Caco-2 (cell line): ENCODE data around the gene SPC25. TPM values are rescaled to one million over a fixed set of nuclear protein-coding genes. Genes with fewer than 3 reads are reported as not detected.

Experiments used
- BruUV-seq: library from RNA; stranded (reverse); fragments of 400-500 nt; replicated peaks from 2 replicates; lab custom pipeline; 2021; lab: Mats Ljungman, UMichigan
- CTCF ChIA-PET: fragments of 300-600 bp; sonication (Branson Sonifier 250); formaldehyde crosslinking; loops from one replicate; lab custom pipeline; 2022; ENCODE audit warnings: antibody characterized with exemption; lab: Charles Lee
- POLR2A ChIA-PET: fragments of 300-600 bp; sonication (Branson Sonifier 250); formaldehyde crosslinking; loops from one replicate; lab custom pipeline; 2022; ENCODE audit warnings: antibody characterized with exemption; lab: Charles Lee
- DNase-seq, 2 experiments: peaks; one replicate each; pipeline versions ENCODE4 v3.0.0 to v3.0.0-alpha.2; 2020 to 2022
- H3K27me3 ChIP-seq: replicated peaks from 2 replicates; pipeline ENCODE4 v1.6.0; 2011; ENCODE audit warnings: low read length; ENCODE audit not compliant: control insufficient read depth, insufficient read depth
- H3K36me3 ChIP-seq: 2 replicates; pipeline ENCODE4 v1.5.1; 2011; ENCODE audit warnings: low read length; ENCODE audit not compliant: control insufficient read depth, insufficient read depth
- H3K4me1 ChIP-seq: fragments of 250-450 bp; sonication (Bioruptor Pico); 2 replicates; pipeline ENCODE4 v1.5.1; 2020; ENCODE audit warnings: mild to moderate bottlenecking
- H3K4me3 ChIP-seq: 2 replicates; pipeline ENCODE4 v1.5.1; 2011; ENCODE audit warnings: low read depth, mild to moderate bottlenecking, control low read depth, low read length
- H3K9me3 ChIP-seq: fragments of 250-450 bp; sonication (Bioruptor Pico); 2 replicates; pipeline ENCODE4 v1.5.1; 2020; ENCODE audit warnings: mild to moderate bottlenecking, moderate library complexity
- H3K27ac Mint-ChIP-seq: one replicate; pipeline ENCODE4 v1.8.0; 2022; ENCODE audit warnings: mixed read lengths; ENCODE audit not compliant: unreplicated experiment
- H3K27me3 Mint-ChIP-seq: one replicate; pipeline ENCODE4 v1.8.0; 2022; ENCODE audit warnings: mixed read lengths; ENCODE audit not compliant: insufficient read depth, unreplicated experiment
- H3K36me3 Mint-ChIP-seq: one replicate; pipeline ENCODE4 v1.8.0; 2022; ENCODE audit warnings: mild to moderate bottlenecking, mixed read lengths; ENCODE audit not compliant: insufficient read depth, unreplicated experiment
- H3K4me1 Mint-ChIP-seq: one replicate; pipeline ENCODE4 v1.8.0; 2022; ENCODE audit warnings: low read depth, mixed read lengths; ENCODE audit not compliant: unreplicated experiment
- H3K4me3 Mint-ChIP-seq: one replicate; pipeline ENCODE4 v1.8.0; 2022; ENCODE audit warnings: mild to moderate bottlenecking, moderate library complexity, mixed read lengths; ENCODE audit not compliant: unreplicated experiment
- H3K9me3 Mint-ChIP-seq: one replicate; pipeline ENCODE4 v1.8.0; 2022; ENCODE audit warnings: mixed read lengths; ENCODE audit not compliant: unreplicated experiment
- intact Hi-C: fragments of 100-400 bp; cut with micrococcal nuclease; formaldehyde crosslinking; loops from one replicate; pipeline ENCODE4 v1.10.0; 2022; ENCODE audit not compliant: unreplicated experiment
- total RNA-seq: library from RNA; stranded (reverse); gene quantifications from 2 replicates; pipeline ENCODE4 v1.2.3, GENCODE V29; 2022
- TF ChIP-seq, protein P1 (sequence below), 2 experiments: fragments of 200-600 bp in 1 of 2; IDR thresholded peaks; 1 replicate in 1 of 2; 2 replicates in 1 of 2; pipeline versions ENCODE4 v1.5.1 to v1.8.0; 2011 to 2022; ENCODE audit warnings: antibody characterized with exemption in 1 of 2, control low read depth in 1 of 2, inconsistent platforms in 1 of 2, low read depth in 1 of 2, low read length in 1 of 2, mild to moderate bottlenecking in 1 of 2, moderate library complexity in 1 of 2; ENCODE audit not compliant: insufficient read depth in 1 of 2, severe bottlenecking in 1 of 2, unreplicated experiment in 1 of 2

Gene SPC25
- total RNA-seq, 1 experiment from 2014 or later = 32.6 TPM

DNA sequence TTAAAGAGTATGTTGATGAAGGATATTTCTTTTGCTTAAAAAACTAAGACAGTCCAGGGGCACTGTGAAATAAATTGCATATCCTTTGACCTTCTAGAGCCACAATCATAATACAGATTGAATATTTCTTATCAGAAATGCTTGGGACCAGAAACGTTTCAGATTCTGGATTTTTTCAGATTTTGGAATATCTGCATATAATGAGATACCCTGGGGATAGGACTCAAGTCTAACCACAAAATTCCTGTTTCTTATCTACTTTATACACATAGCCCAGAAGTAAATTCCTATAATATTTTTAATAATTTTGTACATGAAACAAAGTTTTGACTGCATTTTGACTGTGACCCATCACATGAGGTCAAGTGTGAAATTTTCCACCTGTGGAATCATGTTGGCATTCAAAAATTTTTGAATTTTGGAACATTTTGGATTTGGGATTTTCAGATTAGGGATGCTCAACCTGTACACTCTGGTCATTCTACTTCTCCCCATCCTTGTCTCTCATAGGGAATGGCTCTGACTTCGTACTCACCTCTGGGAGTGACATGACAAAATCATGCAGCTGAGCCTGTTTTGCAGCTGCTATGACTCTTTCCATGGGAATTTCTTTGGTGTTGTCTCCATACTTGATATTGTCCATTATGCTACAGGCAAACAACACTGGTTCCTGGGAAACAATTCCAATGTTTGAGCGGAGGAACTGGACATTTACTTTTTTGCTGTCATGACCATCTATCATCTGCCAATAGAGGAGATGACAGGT, 36.6 kb upstream of the SPC25 start:
- intact Hi-C loops = no loop called here
- CTCF ChIA-PET = no interaction called here
- TF ChIP-seq, protein P1, sequence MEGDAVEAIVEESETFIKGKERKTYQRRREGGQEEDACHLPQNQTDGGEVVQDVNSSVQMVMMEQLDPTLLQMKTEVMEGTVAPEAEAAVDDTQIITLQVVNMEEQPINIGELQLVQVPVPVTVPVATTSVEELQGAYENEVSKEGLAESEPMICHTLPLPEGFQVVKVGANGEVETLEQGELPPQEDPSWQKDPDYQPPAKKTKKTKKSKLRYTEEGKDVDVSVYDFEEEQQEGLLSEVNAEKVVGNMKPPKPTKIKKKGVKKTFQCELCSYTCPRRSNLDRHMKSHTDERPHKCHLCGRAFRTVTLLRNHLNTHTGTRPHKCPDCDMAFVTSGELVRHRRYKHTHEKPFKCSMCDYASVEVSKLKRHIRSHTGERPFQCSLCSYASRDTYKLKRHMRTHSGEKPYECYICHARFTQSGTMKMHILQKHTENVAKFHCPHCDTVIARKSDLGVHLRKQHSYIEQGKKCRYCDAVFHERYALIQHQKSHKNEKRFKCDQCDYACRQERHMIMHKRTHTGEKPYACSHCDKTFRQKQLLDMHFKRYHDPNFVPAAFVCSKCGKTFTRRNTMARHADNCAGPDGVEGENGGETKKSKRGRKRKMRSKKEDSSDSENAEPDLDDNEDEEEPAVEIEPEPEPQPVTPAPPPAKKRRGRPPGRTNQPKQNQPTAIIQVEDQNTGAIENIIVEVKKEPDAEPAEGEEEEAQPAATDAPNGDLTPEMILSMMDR (IDR thresholded peaks at IDR 0.05; ENCODE audit: insufficient read depth in 1 of 2, low read depth in 1 of 2, low read length in 1 of 2, severe bottlenecking in 1 of 2, unreplicated experiment in 1 of 2) = no peak
- Mint-ChIP-seq H3K27me3 (peaks cover 29% of the 10 kb centered on the region), H3K27ac (no peak overlapping the region), H3K36me3 (no peaks in the 10 kb centered on the region), H3K9me3 (no peaks in the 10 kb centered on the region), H3K4me3 (no peak overlapping the region), H3K4me1 (no peaks in the 10 kb centered on the region)
- Histone ChIP-seq H3K36me3 (no peaks in the 10 kb centered on the region), H3K4me1 (no peaks in the 10 kb centered on the region), H3K27me3 (no peaks in the 10 kb centered on the region), H3K4me3 (no peak overlapping the region), H3K9me3 (no peaks in the 10 kb centered on the region)
- no TSS peak for BruUV-seq
- no peak for DNase-seq
- POLR2A ChIA-PET = no interaction called here

DNA sequence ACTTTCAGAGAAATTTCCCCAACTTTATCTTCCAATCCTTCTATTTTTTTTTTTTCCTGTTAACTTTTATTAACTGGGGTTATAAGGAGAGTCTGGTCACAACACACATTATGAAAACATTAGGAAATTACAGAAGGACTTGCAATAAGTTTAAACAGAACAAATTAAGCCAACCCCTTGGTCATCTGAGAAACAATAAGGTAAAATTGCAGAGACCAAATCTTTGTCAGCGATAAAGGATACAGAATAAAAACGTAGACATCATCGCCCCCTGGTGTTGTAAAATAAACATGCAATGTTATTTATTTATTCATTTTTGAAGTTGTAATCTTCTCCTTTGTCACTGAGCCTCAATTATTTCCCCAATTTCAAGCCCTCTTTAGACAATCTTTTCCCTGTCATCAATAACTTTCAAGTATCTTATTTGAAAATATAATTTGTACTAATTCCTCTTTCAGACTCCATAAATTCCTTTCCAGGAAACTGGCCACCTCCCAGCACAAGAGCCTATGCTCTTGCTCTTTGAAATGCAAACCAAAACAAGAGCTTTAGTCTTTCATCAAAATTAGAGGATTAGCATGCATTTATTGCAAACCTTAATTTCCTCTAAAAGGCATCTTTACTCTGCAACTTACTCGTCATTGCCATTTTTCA, 30.4 kb upstream of the SPC25 start:
- CTCF ChIA-PET = interaction anchor here (0.9 kb wide), 1 partner anchor 149 kb away, joined by 3 read pairs; no protein-coding TSS in a partner anchor

DNA sequence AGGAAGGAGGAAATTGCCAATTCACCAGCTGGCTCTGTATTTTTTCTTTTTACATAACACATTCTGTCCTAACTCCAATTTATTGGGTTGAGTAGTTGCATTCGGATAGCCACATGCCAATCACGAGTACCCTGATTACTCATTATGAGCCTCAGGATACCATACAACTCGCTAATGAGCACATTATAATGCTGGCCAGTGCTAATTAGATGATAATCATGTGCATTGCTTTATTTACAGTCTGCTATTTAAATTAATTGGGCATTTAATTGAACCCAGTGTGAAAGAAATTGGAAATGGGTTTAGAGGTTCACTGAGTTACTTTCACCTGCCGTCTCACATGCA, 26.1 kb upstream of the SPC25 start:
- H3K27me3 Mint-ChIP-seq = peaks cover 16% of the 10 kb centered on the region
- no peaks in the 10 kb centered on the region for H3K9me3 Mint-ChIP-seq
- H3K4me3 Mint-ChIP-seq = no peak overlapping the region
- Histone ChIP-seq H3K4me1 (no peaks in the 10 kb centered on the region), H3K4me3 (no peak overlapping the region), H3K9me3 (0 out of 2 replicates have a peak, but pooled peaks cover 3% of the 10 kb centered on the region), H3K27me3 (peaks cover 2% of the 10 kb centered on the region; the same call in 1 of the 2 replicates), H3K36me3 (no peaks in the 10 kb centered on the region)
- TF ChIP-seq, protein P1 (IDR thresholded peaks at IDR 0.05; ENCODE audit: insufficient read depth in 1 of 2, low read depth in 1 of 2, low read length in 1 of 2, severe bottlenecking in 1 of 2, unreplicated experiment in 1 of 2) = no peak
- CTCF ChIA-PET = no interaction called here
- intact Hi-C loops = loop anchor here (5.0 kb wide), 1 partner anchor 59 kb away; no protein-coding TSS in a partner anchor
- no peaks in the 10 kb centered on the region for H3K4me1 Mint-ChIP-seq
- POLR2A ChIA-PET = no interaction called here
- no TSS peak for BruUV-seq
- no peak for DNase-seq
- peaks cover 4% of the 10 kb centered on the region for H3K36me3 Mint-ChIP-seq
- no peak overlapping the region for H3K27ac Mint-ChIP-seq

More for the DNA sequence above, 30.4 kb upstream of the SPC25 start:
- Histone ChIP-seq H3K27me3 (peaks cover 2% of the 10 kb centered on the region; the same call in 1 of the 2 replicates), H3K36me3 (no peaks in the 10 kb centered on the region), H3K4me3 (no peak overlapping the region), H3K9me3 (no peaks in the 10 kb centered on the region), H3K4me1 (no peaks in the 10 kb centered on the region)
- peaks cover 5% of the 10 kb centered on the region for H3K36me3 Mint-ChIP-seq
- no peak overlapping the region for H3K4me3 Mint-ChIP-seq
- TF ChIP-seq, protein P1 (IDR thresholded peaks at IDR 0.05; ENCODE audit: insufficient read depth in 1 of 2, low read depth in 1 of 2, low read length in 1 of 2, severe bottlenecking in 1 of 2, unreplicated experiment in 1 of 2) = peak; percentile 42 to 51
- POLR2A ChIA-PET = no interaction called here
- intact Hi-C loops = loop anchor here (1.0 kb wide), 2 partner anchors 147 to 574 kb away; no protein-coding TSS in a partner anchor
- no peak overlapping the region for H3K27ac Mint-ChIP-seq
- no TSS peak for BruUV-seq
- no peaks in the 10 kb centered on the region for H3K4me1 Mint-ChIP-seq
- peak in 1 of 2 experiments; percentile 45 for DNase-seq
- peaks cover 24% of the 10 kb centered on the region for H3K27me3 Mint-ChIP-seq
- no peaks in the 10 kb centered on the region for H3K9me3 Mint-ChIP-seq
